KMS-11 (cell line): ENCODE data around the gene SEL1L.

ENCODE experiments used
- H2AFZ ChIP-seq: fragments of 200-600 bp; sonication (generic); 2 replicates; pipeline ENCODE4 v1.6.1; 2016; ENCODE audit warnings: antibody characterized with exemption, mixed run types, low read depth
- H3K27ac ChIP-seq: fragments of 200-600 bp; sonication (generic); 2 replicates; pipeline ENCODE4 v1.6.1; 2016; ENCODE audit warnings: mild to moderate bottlenecking, mixed run types
- H3K27me3 ChIP-seq: fragments of 200-600 bp; sonication (generic); 2 replicates; pipeline ENCODE4 v1.6.1; 2017; ENCODE audit warnings: mild to moderate bottlenecking, low read depth, mixed run types, moderate library complexity; ENCODE audit not compliant: insufficient read depth
- H3K36me3 ChIP-seq: fragments of 200-600 bp; sonication (generic); 2 replicates; pipeline ENCODE4 v1.6.1; 2017; ENCODE audit warnings: mild to moderate bottlenecking, mixed run types; ENCODE audit not compliant: insufficient read depth
- H3K4me1 ChIP-seq: fragments of 200-600 bp; sonication (generic); 2 replicates; pipeline ENCODE4 v1.6.1; 2016; ENCODE audit warnings: mild to moderate bottlenecking, low read depth, mixed run types; ENCODE audit not compliant: poor library complexity, severe bottlenecking
- H3K4me2 ChIP-seq: fragments of 200-600 bp; sonication (generic); 2 replicates; pipeline ENCODE4 v1.7.0; 2016; ENCODE audit warnings: mild to moderate bottlenecking, mixed run types
- H3K4me3 ChIP-seq: fragments of 200-600 bp; sonication (generic); IDR thresholded peaks from 2 replicates; pipeline ENCODE4 v1.6.1; 2017; ENCODE audit warnings: low read depth, low read length, mixed read lengths; ENCODE audit not compliant: insufficient read depth
- H3K79me2 ChIP-seq: fragments of 200-600 bp; sonication (generic); 2 replicates; pipeline ENCODE4 v1.6.1; 2016; ENCODE audit warnings: low read depth, mixed run types; ENCODE audit not compliant: insufficient read depth
- H3K9ac ChIP-seq: fragments of 200-600 bp; sonication (generic); 2 replicates; pipeline ENCODE4 v1.6.1; 2016; ENCODE audit warnings: mild to moderate bottlenecking, mixed run types
- H4K20me1 ChIP-seq: fragments of 200-600 bp; sonication (generic); 2 replicates; pipeline ENCODE4 v1.6.1; 2016; ENCODE audit warnings: mild to moderate bottlenecking, mixed run types; ENCODE audit not compliant: insufficient read depth
- TF ChIP-seq, protein P1 (sequence below): fragments of 200-600 bp; sonication (generic); conservative IDR thresholded peaks from 2 replicates; pipeline ENCODE4 v1.6.1; 2017; ENCODE audit warnings: low read depth, mild to moderate bottlenecking, antibody characterized with exemption, low read length, moderate library complexity, mixed read lengths

Gene SEL1L

DNA sequence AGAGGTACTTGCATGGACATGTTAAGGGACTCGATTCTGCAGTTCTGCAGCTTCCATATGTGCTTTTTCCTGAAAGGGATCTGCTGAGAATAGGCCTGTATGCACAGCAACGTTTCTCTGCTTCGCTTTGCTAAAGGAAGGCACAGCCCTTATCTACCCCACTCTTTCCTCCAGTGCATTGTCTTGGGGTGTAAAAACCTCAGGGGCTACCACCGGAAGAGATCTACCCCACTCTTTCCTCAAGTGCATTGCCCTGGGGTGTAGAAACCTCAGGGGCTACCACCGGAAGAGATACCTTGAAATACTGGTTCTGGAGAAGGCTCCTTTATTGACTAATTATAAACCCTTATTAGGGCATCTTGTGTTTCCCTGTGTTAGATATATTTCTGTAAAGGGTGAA lies 52.9 kb downstream of the SEL1L start:
- H3K36me3 ChIP-seq, result peaks cover 17% of the 10 kb centered on the region; the same call in 1 of the 2 replicates
- peaks cover 9% of the 10 kb centered on the region; the same call in 1 of the 2 replicates for H3K79me2 ChIP-seq

DNA sequence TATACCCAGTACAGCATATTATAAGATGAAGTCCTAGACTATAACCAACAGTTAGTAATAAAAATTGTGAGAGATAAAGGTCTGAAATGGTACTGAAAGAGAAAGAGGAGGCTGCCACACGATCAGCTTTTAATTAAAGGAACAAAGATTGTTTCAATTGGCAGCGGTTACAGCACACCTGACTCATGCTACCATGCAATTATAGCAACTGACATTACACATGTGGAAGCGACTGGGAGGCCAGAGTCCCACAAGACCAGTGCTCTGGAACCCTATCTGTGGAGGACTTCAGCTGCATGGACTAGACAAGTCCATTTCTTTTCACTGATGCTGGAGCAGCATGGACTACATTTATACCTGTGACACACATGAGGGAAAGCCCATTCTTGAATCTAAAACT lies 55.2 kb downstream of the SEL1L start:
- Histone ChIP-seq H3K9ac (peak overlapping the region; percentile 2; the same call in 1 of the 2 replicates), H2AFZ (no peak overlapping the region), H3K4me3 (no peak overlapping the region), H3K36me3 (peaks cover 11% of the 10 kb centered on the region; the same call in 1 of the 2 replicates), H3K4me2 (peak overlapping the region; percentile 88), H3K79me2 (peaks cover 9% of the 10 kb centered on the region; the same call in 1 of the 2 replicates), H3K4me1 (peaks cover 100% of the 10 kb centered on the region), H3K27me3 (no peaks in the 10 kb centered on the region), H3K27ac (peak overlapping the region; percentile 94), H4K20me1 (no peaks in the 10 kb centered on the region)
- TF ChIP-seq, protein P1, sequence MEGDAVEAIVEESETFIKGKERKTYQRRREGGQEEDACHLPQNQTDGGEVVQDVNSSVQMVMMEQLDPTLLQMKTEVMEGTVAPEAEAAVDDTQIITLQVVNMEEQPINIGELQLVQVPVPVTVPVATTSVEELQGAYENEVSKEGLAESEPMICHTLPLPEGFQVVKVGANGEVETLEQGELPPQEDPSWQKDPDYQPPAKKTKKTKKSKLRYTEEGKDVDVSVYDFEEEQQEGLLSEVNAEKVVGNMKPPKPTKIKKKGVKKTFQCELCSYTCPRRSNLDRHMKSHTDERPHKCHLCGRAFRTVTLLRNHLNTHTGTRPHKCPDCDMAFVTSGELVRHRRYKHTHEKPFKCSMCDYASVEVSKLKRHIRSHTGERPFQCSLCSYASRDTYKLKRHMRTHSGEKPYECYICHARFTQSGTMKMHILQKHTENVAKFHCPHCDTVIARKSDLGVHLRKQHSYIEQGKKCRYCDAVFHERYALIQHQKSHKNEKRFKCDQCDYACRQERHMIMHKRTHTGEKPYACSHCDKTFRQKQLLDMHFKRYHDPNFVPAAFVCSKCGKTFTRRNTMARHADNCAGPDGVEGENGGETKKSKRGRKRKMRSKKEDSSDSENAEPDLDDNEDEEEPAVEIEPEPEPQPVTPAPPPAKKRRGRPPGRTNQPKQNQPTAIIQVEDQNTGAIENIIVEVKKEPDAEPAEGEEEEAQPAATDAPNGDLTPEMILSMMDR, result no peak

More for the DNA sequence above, 52.9 kb downstream of the SEL1L start:
- TF ChIP-seq, protein P1, result no peak
- H3K27ac ChIP-seq, result peak overlapping the region; percentile 94
- no peak overlapping the region for H3K4me3 ChIP-seq
- no peaks in the 10 kb centered on the region for H3K27me3 ChIP-seq
- H3K9ac ChIP-seq, result peak overlapping the region; percentile 3; the same call in 1 of the 2 replicates
- H2AFZ ChIP-seq, result no peak overlapping the region
- no peaks in the 10 kb centered on the region for H4K20me1 ChIP-seq
- peak overlapping the region; percentile 88; the same call in 1 of the 2 replicates for H3K4me2 ChIP-seq
- H3K4me1 ChIP-seq, result peaks cover 99% of the 10 kb centered on the region

DNA sequence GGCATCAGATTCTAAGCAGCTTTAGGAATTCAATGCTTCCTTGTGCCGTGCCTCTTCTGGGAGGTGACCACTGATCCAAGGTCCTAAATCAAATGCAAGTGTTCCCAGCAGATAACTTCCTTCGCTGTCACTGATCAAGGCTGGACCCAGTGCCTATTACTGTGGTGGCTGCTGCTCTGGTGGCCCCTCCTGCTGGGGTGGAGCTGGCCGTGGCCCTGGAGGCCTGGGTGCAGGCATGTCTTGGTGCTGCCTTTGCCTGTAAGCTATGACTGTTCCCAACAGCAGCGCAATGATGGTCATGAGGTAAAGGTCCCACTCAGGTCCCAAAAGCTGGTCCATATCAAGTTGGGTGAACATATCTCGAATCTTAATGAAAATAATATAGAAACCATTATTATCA lies 56.8 kb downstream of the SEL1L start:
- Histone ChIP-seq H3K4me1 (peaks cover 100% of the 10 kb centered on the region), H3K4me3 (no peak overlapping the region), H3K4me2 (peak overlapping the region; percentile 29; the same call in 1 of the 2 replicates), H3K9ac (no peak overlapping the region), H3K36me3 (peaks cover 7% of the 10 kb centered on the region; the same call in 1 of the 2 replicates), H3K27me3 (no peaks in the 10 kb centered on the region), H2AFZ (no peak overlapping the region), H3K27ac (peak overlapping the region; percentile 94; the same call in 1 of the 2 replicates), H3K79me2 (peaks cover 5% of the 10 kb centered on the region; the same call in 1 of the 2 replicates), H4K20me1 (no peaks in the 10 kb centered on the region)
- TF ChIP-seq, protein P1, result no peak

DNA sequence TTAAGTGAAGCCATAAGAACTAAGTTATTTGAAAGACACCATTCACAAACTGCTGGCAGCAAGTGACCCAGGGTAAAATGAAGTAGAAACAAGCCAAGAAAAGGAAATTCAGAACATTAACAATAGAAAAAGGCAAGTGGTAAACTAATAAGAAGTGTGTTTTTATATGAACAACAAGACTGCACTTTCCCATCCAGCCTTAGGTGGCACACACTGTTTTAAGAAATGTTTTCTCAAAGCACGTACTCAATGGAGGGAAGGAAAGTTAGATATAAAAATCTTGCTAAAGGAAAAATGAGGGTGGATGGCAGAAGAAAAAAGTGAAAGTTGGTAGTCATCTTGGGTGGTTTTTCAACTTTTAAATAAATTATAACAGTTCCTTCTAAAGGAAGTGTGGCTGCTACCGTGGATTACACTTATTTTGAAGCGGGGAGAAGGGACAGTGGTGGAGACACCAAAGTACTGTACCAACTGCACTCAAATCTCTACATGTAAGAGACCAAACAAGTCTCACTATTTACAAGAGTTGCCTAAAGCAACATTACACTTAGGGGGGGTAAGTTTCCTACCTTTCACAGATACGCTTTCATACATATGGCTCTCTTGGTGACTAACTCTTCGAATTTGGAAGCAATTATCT lies 58.8 kb downstream of the SEL1L start:
- TF ChIP-seq, protein P1, result no peak
- Histone ChIP-seq H3K4me2 (peak overlapping the region; percentile 77), H3K36me3 (peaks cover 7% of the 10 kb centered on the region; the same call in 1 of the 2 replicates)

More for the DNA sequence above, 58.8 kb downstream of the SEL1L start:
- Histone ChIP-seq H3K4me3 (no peak overlapping the region), H3K27me3 (no peaks in the 10 kb centered on the region), H3K79me2 (no peaks in the 10 kb centered on the region; the same call in 1 of the 2 replicates), H3K4me1 (peaks cover 99% of the 10 kb centered on the region), H3K9ac (peak overlapping the region; percentile 2; the same call in 1 of the 2 replicates), H3K27ac (peak overlapping the region; percentile 94), H4K20me1 (no peaks in the 10 kb centered on the region), H2AFZ (no peak overlapping the region)
